Spinal cord (tissue), 10 donors: ENCODE results near the gene AKR1B15. TPM values are rescaled to one million over a fixed set of nuclear protein-coding genes. Genes with fewer than 3 reads are reported as not detected.

Experiments used
- DNase-seq, 6 donors: peaks; one replicate each; pipeline versions ENCODE4 v3.0.0 to v3.0.0-alpha.2; 2013 to 2015; ENCODE audit warnings: low spot score in 6 of 6, low read depth in 4 of 6
- H3K27ac ChIP-seq: one replicate; pipeline ENCODE4 v1.5.1; 2013; ENCODE audit warnings: low read depth, low read length, control low read depth
- H3K27me3 ChIP-seq: one replicate; pipeline ENCODE4 v1.6.1; 2013; ENCODE audit warnings: low read length; ENCODE audit not compliant: control insufficient read depth, insufficient read depth
- H3K36me3 ChIP-seq: one replicate; pipeline ENCODE4 v1.6.1; 2013; ENCODE audit warnings: low read length; ENCODE audit not compliant: control insufficient read depth, insufficient read depth
- H3K4me1 ChIP-seq: one replicate; pipeline ENCODE4 v1.6.1; 2013; ENCODE audit warnings: low read length; ENCODE audit not compliant: control insufficient read depth, insufficient read depth
- H3K4me3 ChIP-seq: one replicate; pipeline ENCODE4 v1.5.1; 2013; ENCODE audit warnings: low read depth, low read length, control low read depth
- H3K9me3 ChIP-seq: one replicate; pipeline ENCODE4 v1.6.1; 2013; ENCODE audit warnings: low read length; ENCODE audit not compliant: control insufficient read depth, insufficient read depth
- WGBS: methylation state at CpG from one replicate; pipeline ENCODE4 v1.1.5; 2013; ENCODE audit warnings: missing lambda C conversion rate; ENCODE audit not compliant: insufficient coverage; 5-methylcytosine and 5-hydroxymethylcytosine counted together
- polyA plus RNA-seq, 2 donors: library from polyadenylated mRNA; unstranded; fragments of 120-200 nt; gene quantifications; one replicate each; pipeline ENCODE4 v1.2.1, GENCODE V29; 2013; ENCODE audit not compliant: insufficient read length in 2 of 2
- total RNA-seq, 2 donors: library from RNA; depleted of rRNA in 1 of 2; stranded (reverse); fragments of 120-200 nt in 1 of 2; fragments of >200 nt in 1 of 2; gene quantifications; one replicate each; pipeline versions ENCODE4 v1.2.3 to v1.2.4, GENCODE V29; 2013 to 2014
- donor health status: healthy.

AKR1B15 gene
- total and polyA plus RNA-seq, 4 donors: 0.17 to 0.25 (median 0.24) TPM; not detected in 1

DNA sequence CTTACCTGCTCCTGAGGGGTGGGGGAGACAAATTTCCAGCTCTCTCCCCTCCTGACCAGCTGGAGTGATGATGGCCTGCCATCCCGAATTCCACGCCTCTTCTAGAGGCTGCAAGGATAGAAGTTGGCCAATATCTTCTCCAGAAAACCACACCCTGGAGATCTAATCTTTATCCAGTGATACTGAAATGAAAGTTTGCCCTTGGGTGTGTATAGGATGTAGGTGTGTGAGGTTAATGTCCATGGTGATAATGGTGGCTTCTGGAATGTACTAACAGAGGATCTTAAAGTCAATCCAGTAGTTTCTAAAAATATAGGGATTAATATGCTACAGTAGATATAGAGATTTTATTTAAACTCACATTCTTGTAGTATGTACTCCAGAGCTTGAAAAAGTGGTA lies 22.2 kb downstream of the AKR1B15 start:
- H3K4me3 ChIP-seq: no peak overlapping the region
- DNase-seq: no peak
- no peaks in the 10 kb centered on the region for H3K36me3 ChIP-seq
- H3K9me3 ChIP-seq: no peaks in the 10 kb centered on the region
- H3K27me3 ChIP-seq: no peaks in the 10 kb centered on the region
- no peak overlapping the region for H3K27ac ChIP-seq
- no peaks in the 10 kb centered on the region for H3K4me1 ChIP-seq
- WGBS: no CpG with 5 or more reads among the region's 2 CpGs

GRCh38 chr7:134571746-134572461 lies 23.0 kb downstream of the AKR1B15 start:
- no peaks in the 10 kb centered on the region for H3K4me1 ChIP-seq
- H3K4me3 ChIP-seq: no peak overlapping the region
- DNase-seq: no peak
- H3K27me3 ChIP-seq: no peaks in the 10 kb centered on the region
- WGBS: 100% methylated on average over 2 of the region's 6 CpGs
- H3K36me3 ChIP-seq: no peaks in the 10 kb centered on the region
- H3K9me3 ChIP-seq: no peaks in the 10 kb centered on the region
- H3K27ac ChIP-seq: no peak overlapping the region

- no CpG with 5 or more reads among the region's 2 CpGs for WGBS
- Histone ChIP-seq H3K27me3 (no peaks in the 10 kb centered on the region), H3K4me1 (no peaks in the 10 kb centered on the region), H3K27ac (no peak overlapping the region), H3K36me3 (no peaks in the 10 kb centered on the region), H3K9me3 (no peaks in the 10 kb centered on the region), H3K4me3 (no peak overlapping the region)
- no peak for DNase-seq
Observed at GRCh38 chr7:134574322-134574721, 25.4 kb downstream of the AKR1B15 start.

DNA sequence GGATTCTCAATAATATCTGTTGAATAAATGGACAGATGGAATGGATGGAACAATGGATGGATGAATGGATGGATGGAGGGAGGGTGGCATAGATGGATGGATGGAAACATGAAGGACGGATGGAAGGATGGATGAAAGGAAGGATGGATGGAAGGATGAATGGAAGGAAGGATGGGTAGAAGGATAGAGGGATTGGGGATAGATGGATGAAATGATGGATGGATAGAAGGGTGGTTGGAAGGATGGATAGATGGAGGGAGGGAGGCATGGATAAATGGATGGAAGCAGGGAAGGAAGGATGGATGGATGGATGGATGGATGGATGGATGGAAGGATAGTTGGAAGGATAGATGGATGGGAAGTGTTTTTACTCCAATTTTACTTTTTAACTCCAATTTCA lies 35.4 kb downstream of the AKR1B15 start:
- H3K9me3 ChIP-seq: no peaks in the 10 kb centered on the region
- no peaks in the 10 kb centered on the region for H3K27me3 ChIP-seq
- no peak overlapping the region for H3K4me3 ChIP-seq
- H3K36me3 ChIP-seq: no peaks in the 10 kb centered on the region
- H3K27ac ChIP-seq: no peak overlapping the region
- DNase-seq: no peak
- H3K4me1 ChIP-seq: no peaks in the 10 kb centered on the region
- 57% methylated on average over 1 of the region's 1 CpG for WGBS

DNA sequence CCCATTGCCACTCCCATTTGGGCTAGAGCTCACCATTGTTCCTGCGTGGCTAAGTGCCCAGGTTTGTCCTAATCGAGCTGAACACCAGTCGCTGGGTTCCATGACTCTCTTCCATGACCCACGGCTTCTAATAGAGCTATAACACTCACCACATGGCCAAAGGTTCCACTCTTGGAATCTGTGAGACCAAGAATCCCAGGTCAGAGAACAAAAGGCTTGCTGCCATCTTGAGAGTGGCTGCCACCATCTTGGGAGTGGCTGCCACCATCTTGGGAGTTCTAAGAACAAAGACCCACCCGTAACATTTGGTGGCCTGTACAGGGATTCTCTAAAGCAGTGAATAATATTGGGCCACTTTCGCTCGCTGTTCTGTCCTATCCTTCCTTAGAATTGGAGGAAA lies 37.0 kb downstream of the AKR1B15 start:
- no peak overlapping the region for H3K4me3 ChIP-seq
- 90% methylated on average over 7 of the region's 7 CpGs for WGBS
- no peak overlapping the region for H3K27ac ChIP-seq
- DNase-seq: no peak
- no peaks in the 10 kb centered on the region for H3K27me3 ChIP-seq
- H3K4me1 ChIP-seq: no peaks in the 10 kb centered on the region
- no peaks in the 10 kb centered on the region for H3K36me3 ChIP-seq
- H3K9me3 ChIP-seq: no peaks in the 10 kb centered on the region

- no peaks in the 10 kb centered on the region for H3K36me3 ChIP-seq
- WGBS: no CpG with 5 or more reads among the region's 2 CpGs
- H3K9me3 ChIP-seq: no peaks in the 10 kb centered on the region
- DNase-seq: no peak
- H3K27ac ChIP-seq: no peak overlapping the region
- H3K4me1 ChIP-seq: no peaks in the 10 kb centered on the region
- H3K27me3 ChIP-seq: no peaks in the 10 kb centered on the region
- H3K4me3 ChIP-seq: no peak overlapping the region
Observed at GRCh38 chr7:134587750-134588149, 38.8 kb downstream of the AKR1B15 start.

DNA sequence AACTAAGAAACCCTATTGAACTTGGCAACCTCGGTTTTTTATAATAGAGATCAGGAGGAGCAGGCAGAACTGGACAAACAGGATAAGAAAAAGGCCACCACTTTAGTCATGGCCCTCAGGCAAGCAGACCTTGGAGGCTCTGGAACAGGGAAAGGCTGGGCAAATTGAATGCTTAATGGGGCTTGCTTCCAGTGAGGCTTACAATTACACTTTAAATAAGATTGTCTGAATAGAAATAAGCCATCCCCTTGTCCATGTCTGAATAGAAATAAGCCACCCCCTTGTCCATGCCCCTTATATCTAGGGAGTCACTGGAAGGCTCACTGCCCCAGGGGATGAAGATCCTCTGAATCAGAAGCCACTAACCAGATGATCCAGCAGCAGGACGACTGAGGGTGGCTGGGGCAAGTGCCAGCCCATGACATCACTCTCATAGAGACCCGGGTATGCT lies 40.6 kb downstream of the AKR1B15 start:
- no peaks in the 10 kb centered on the region for H3K27me3 ChIP-seq
- H3K4me3 ChIP-seq: no peak overlapping the region
- no peak overlapping the region for H3K27ac ChIP-seq
- DNase-seq: no peak
- H3K4me1 ChIP-seq: no peaks in the 10 kb centered on the region
- 68% methylated on average over 3 of the region's 3 CpGs for WGBS
- H3K36me3 ChIP-seq: no peaks in the 10 kb centered on the region
- no peaks in the 10 kb centered on the region for H3K9me3 ChIP-seq

- peak in 3 of 6 donors; percentile 38 to 76 (median 53) for DNase-seq
- H3K4me3 ChIP-seq: no peak overlapping the region
- 85% methylated on average over 4 of the region's 8 CpGs for WGBS
- H3K4me1 ChIP-seq: no peaks in the 10 kb centered on the region
- no peak overlapping the region for H3K27ac ChIP-seq
- H3K27me3 ChIP-seq: no peaks in the 10 kb centered on the region
- H3K9me3 ChIP-seq: peaks cover 1% of the 10 kb centered on the region
- H3K36me3 ChIP-seq: no peaks in the 10 kb centered on the region
Observed at GRCh38 chr7:134593530-134594392, 44.9 kb downstream of the AKR1B15 start.

DNA sequence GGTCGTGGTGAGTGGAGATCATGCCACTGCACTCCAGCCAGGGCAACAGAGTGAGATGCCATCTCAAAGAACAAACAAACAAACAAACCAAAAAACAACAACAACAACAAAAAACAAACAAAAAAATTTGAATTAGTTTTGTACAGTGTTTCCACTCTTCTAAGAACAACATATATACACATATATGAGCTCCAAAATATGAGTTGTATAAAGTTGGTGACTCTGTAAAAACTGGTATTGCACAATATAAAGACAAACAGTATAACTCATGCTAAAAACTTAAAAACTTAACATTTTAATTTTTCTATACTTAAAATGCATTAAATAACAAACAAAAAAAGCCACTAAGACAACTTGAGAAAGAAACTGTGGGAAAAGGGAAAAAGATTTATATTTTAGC lies 46.0 kb downstream of the AKR1B15 start:
- no peak overlapping the region for H3K27ac ChIP-seq
- WGBS: no CpG with 5 or more reads among the region's 1 CpG
- no peaks in the 10 kb centered on the region for H3K4me1 ChIP-seq
- H3K4me3 ChIP-seq: no peak overlapping the region
- H3K27me3 ChIP-seq: no peaks in the 10 kb centered on the region
- no peak for DNase-seq
- H3K36me3 ChIP-seq: no peaks in the 10 kb centered on the region
- H3K9me3 ChIP-seq: peaks cover 1% of the 10 kb centered on the region
